ENCODE data around the gene TEAD1. TPM values are rescaled to one million over a fixed set of nuclear protein-coding genes. Genes with fewer than 3 reads are reported as not detected.

The TEAD1 gene
- polyA plus RNA-seq, 1 experiment: 79.2 TPM

- no peak for DNase-seq (ENCODE audit: low read depth)
- Histone ChIP-seq H3K4me3 (ENCODE audit: low read depth, low read length) (no peak overlapping the region), H3K27me3 (ENCODE audit: control insufficient read depth, insufficient read depth, low read length) (no peaks in the 10 kb centered on the region), H3K36me3 (ENCODE audit: control insufficient read depth, insufficient read depth, low read length) (peaks cover 3% of the 10 kb centered on the region; the same call in 1 of the 2 replicates)
- CTCF ChIA-PET: interaction anchor here (0.9 kb wide), 1 partner anchor 118 kb away, joined by 3 read pairs; no protein-coding TSS in a partner anchor
- TF ChIP-seq CTCF (IDR thresholded peaks at IDR 0.05; ENCODE audit: insufficient read depth, low read depth, low read length): no peak
- POLR2A ChIA-PET: no interaction called here
Measured at GRCh38 chr11:12770966-12771597, 96.9 kb downstream of the TEAD1 start.

- POLR2A ChIA-PET: no interaction called here
- Histone ChIP-seq H3K4me3 (ENCODE audit: low read depth, low read length) (no peak overlapping the region), H3K36me3 (ENCODE audit: control insufficient read depth, insufficient read depth, low read length) (peaks cover under 1% of the 10 kb centered on the region; the same call in 1 of the 2 replicates), H3K27me3 (ENCODE audit: control insufficient read depth, insufficient read depth, low read length) (no peaks in the 10 kb centered on the region)
- no peak for DNase-seq (ENCODE audit: low read depth)
- CTCF ChIA-PET: interaction anchor here (0.9 kb wide), 1 partner anchor 117 kb away, joined by 3 read pairs; no protein-coding TSS in a partner anchor
- no peak for TF ChIP-seq CTCF (IDR thresholded peaks at IDR 0.05; ENCODE audit: insufficient read depth, low read depth, low read length)
Measured at GRCh38 chr11:12771875-12772274, 97.7 kb downstream of the TEAD1 start.

GRCh38 chr11:12772324-12772723 is 98.1 kb downstream of the TEAD1 start:
- POLR2A ChIA-PET: no interaction called here
- CTCF ChIA-PET: interaction anchor here (0.9 kb wide), 1 partner anchor 116 kb away, joined by 3 read pairs; no protein-coding TSS in a partner anchor
- Histone ChIP-seq H3K36me3 (ENCODE audit: control insufficient read depth, insufficient read depth, low read length) (no peaks in the 10 kb centered on the region; the same call in 1 of the 2 replicates), H3K27me3 (ENCODE audit: control insufficient read depth, insufficient read depth, low read length) (no peaks in the 10 kb centered on the region), H3K4me3 (ENCODE audit: low read depth, low read length) (no peak overlapping the region)
- TF ChIP-seq CTCF (IDR thresholded peaks at IDR 0.05; ENCODE audit: insufficient read depth, low read depth, low read length): no peak
- no peak for DNase-seq (ENCODE audit: low read depth)

- POLR2A ChIA-PET: no interaction called here
- CTCF ChIA-PET: interaction anchor here (1.0 kb wide), 1 partner anchor 485 kb away, joined by 3 read pairs; no protein-coding TSS in a partner anchor
- DNase-seq (ENCODE audit: low read depth): no peak
Measured at GRCh38 chr11:12773591-12773990, 99.4 kb downstream of the TEAD1 start.

More at GRCh38 chr11:12773591-12773990, 99.4 kb downstream of the TEAD1 start:
- Histone ChIP-seq H3K4me3 (ENCODE audit: low read depth, low read length) (no peak overlapping the region), H3K36me3 (ENCODE audit: control insufficient read depth, insufficient read depth, low read length) (no peaks in the 10 kb centered on the region; the same call in 1 of the 2 replicates), H3K27me3 (ENCODE audit: control insufficient read depth, insufficient read depth, low read length) (no peaks in the 10 kb centered on the region)
- TF ChIP-seq CTCF (IDR thresholded peaks at IDR 0.05; ENCODE audit: insufficient read depth, low read depth, low read length): no peak

Data from BJ (cell line).